Measurements from ENCODE around the gene IQCN. TPM values are rescaled to one million over a fixed set of nuclear protein-coding genes. Genes with fewer than 3 reads are reported as not detected.
A peak's percentile ranks its signal among the peaks of the same experiment; 100 is the strongest.

IQCN gene
- total and polyA plus RNA-seq, 2 of the 4 experiments (the other 2 are of a cell fraction), result 0.18 to 0.67 TPM

GRCh38 chr19:18300930-18301717, 26.9 kb upstream of the IQCN start:
- Histone ChIP-seq H4K91ac (ENCODE audit: insufficient read depth, low read depth, low read length) (peak overlapping the region; percentile 63), H2BK15ac (ENCODE audit: low read depth, low read length) (peak overlapping the region; percentile 95; the same call in 2 of the 3 replicates), H2BK5ac (ENCODE audit: low read depth, low read length, poor library complexity, severe bottlenecking) (peak overlapping the region; percentile 84), H2BK120ac (ENCODE audit: low read depth, low read length) (peak overlapping the region; percentile 90), H4K5ac (ENCODE audit: low read depth, low read length) (peak overlapping the region; percentile 19; the same call in 1 of the 2 replicates), H3K27me3 (ENCODE audit: control insufficient read depth, insufficient read depth, low read length) (no peaks in the 10 kb centered on the region), H3K27ac (ENCODE audit: insufficient read depth, low read length) (peak overlapping the region; percentile 55), H3K18ac (ENCODE audit: low read depth, low read length) (no peak overlapping the region), H4K20me1 (ENCODE audit: insufficient read depth, low read length) (no peaks in the 10 kb centered on the region), H3K4me3 (ENCODE audit: insufficient read depth, low read depth, low read length) (no peak overlapping the region), H2AK9ac (replicated peaks; ENCODE audit: low read depth, low read length, poor library complexity) (peak overlapping the region; percentile 85), H3K4ac (ENCODE audit: low read depth, low read length) (peak overlapping the region; percentile 91), H3K9me1 (ENCODE audit: insufficient read depth, low read length) (peaks cover 20% of the 10 kb centered on the region; the same call in 1 of the 2 replicates), H2AFZ (replicated peaks; ENCODE audit: low read length, poor library complexity) (peak overlapping the region; percentile 87), H3K56ac (ENCODE audit: extremely low read depth, insufficient read depth, low read length) (peak overlapping the region; percentile 28; the same call in 1 of the 2 replicates), H4K8ac (ENCODE audit: low read depth in 2 of 2, low read length in 2 of 2) (peak overlapping the region; percentile 18 to 89; a peak in 2 of 4 replicates), H2BK20ac (ENCODE audit: low read depth, low read length) (peak overlapping the region; percentile 90), H3K4me2 (ENCODE audit: low read depth, low read length) (no peak overlapping the region), H3K23ac (ENCODE audit: low read depth, low read length) (no peak overlapping the region), H2AK5ac (ENCODE audit: low read depth, low read length) (peak overlapping the region; percentile 97), H3K9ac (ENCODE audit: low read depth, low read length) (no peak overlapping the region), H3K14ac (replicated peaks; ENCODE audit: low read depth, low read length) (peak overlapping the region; percentile 91), H3K36me3 (ENCODE audit: control insufficient read depth, insufficient read depth, low read length) (no peaks in the 10 kb centered on the region; the same call in 1 of the 2 replicates), H3K79me1 (ENCODE audit: low read depth in 1 of 2, low read length in 2 of 2) (peaks cover 0 to 22% of the 10 kb centered on the region in 2 experiments; a peak in 2 of 4 replicates), H3K9me3 (ENCODE audit: control insufficient read depth, insufficient read depth, low read length) (no peaks in the 10 kb centered on the region), H3K4me1 (ENCODE audit: control insufficient read depth, insufficient read depth, low read length) (peaks cover 27% of the 10 kb centered on the region)
- dilution Hi-C loops (cut with HindIII; ENCODE audit: low sequenced_read_pairs, unreplicated experiment) (no loop called here), intact Hi-C loops (cut with micrococcal nuclease) (no loop called here), in situ Hi-C loops (cut with MboI; ENCODE audit: low sequenced_read_pairs) (no loop called here)
- ChIA-PET POLR2A (ENCODE audit: unreplicated experiment) (no interaction called here), CTCF (interaction anchor here (1.3 kb wide), 1 partner anchor 21 kb away, joined by 5 read pairs; no protein-coding TSS in a partner anchor)
- ATAC-seq (ENCODE audit: low read depth) (peak; percentile 53), DNase-seq (peak; percentile 62)
- no TSS peak for BruUV-seq (replicated peaks)
- TF ChIP-seq RAD21 (IDR thresholded peaks at IDR 0.05; ENCODE audit: low read length) (no peak; the same call in 1 of the 2 replicates), RCOR1 (IDR thresholded peaks at IDR 0.05; ENCODE audit: insufficient replicate concordance, low read length) (no peak), MXI1 (IDR thresholded peaks at IDR 0.05; ENCODE audit: borderline replicate concordance, low read depth, low read length) (no peak), MAFK (IDR thresholded peaks at IDR 0.05; ENCODE audit: low read depth, low read length) (no peak), BHLHE40 (IDR thresholded peaks at IDR 0.05; ENCODE audit: low read depth, low read length) (peak; percentile 27; the same call in 1 of the 2 replicates), FOS (IDR thresholded peaks at IDR 0.05; ENCODE audit: low read depth, low read length) (peak; percentile 78)
- WGBS, 2 experiments (ENCODE audit: extremely low coverage in 2 of 2, insufficient read length in 1 of 2), result 3% methylated on average over 6 of the region's 18 CpGs; no CpG with 5 or more reads in 1 of the 2 experiments

All from IMR-90 (cell line).